DND-41 (cell line): ENCODE results near the gene KLHDC8A.

Source experiments
- EZH2 ChIP-seq: IDR thresholded peaks from 3 replicates; pipeline ENCODE4 v1.6.1; 2012; ENCODE audit warnings: borderline replicate concordance, low read depth, mild to moderate bottlenecking, moderate library complexity, low read length, inconsistent platforms; ENCODE audit not compliant: severe bottlenecking
- TF ChIP-seq, protein P1 (sequence below): IDR thresholded peaks from 2 replicates; pipeline ENCODE4 v1.5.1; 2012; ENCODE audit warnings: borderline replicate concordance, low read length, moderate library complexity, mild to moderate bottlenecking; ENCODE audit not compliant: poor library complexity, severe bottlenecking; ENCODE audit errors: extremely low read depth

DNA sequence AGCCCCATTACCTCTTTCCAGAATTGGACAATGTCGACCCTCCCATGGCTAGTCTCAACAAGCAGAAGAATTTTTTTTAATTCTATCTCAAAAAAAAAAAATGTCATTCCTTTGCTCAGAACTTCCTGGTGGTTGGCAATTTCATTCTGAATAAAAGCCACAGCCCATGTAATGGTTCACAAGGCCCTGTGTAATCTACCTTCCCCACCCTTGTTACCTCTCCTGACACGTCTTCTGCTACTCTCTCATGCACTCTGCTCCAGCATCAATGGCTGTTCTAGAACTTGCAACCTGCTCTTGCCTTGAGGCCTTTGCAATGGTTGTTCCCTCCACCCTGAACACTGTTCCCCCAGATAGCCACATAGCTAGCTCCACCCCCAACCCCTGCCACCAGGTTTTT is 60.6 kb downstream of the KLHDC8A start:
- TF ChIP-seq, protein P1, sequence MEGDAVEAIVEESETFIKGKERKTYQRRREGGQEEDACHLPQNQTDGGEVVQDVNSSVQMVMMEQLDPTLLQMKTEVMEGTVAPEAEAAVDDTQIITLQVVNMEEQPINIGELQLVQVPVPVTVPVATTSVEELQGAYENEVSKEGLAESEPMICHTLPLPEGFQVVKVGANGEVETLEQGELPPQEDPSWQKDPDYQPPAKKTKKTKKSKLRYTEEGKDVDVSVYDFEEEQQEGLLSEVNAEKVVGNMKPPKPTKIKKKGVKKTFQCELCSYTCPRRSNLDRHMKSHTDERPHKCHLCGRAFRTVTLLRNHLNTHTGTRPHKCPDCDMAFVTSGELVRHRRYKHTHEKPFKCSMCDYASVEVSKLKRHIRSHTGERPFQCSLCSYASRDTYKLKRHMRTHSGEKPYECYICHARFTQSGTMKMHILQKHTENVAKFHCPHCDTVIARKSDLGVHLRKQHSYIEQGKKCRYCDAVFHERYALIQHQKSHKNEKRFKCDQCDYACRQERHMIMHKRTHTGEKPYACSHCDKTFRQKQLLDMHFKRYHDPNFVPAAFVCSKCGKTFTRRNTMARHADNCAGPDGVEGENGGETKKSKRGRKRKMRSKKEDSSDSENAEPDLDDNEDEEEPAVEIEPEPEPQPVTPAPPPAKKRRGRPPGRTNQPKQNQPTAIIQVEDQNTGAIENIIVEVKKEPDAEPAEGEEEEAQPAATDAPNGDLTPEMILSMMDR = no peak
- no peak for TF ChIP-seq EZH2
